ENCODE data around the gene TRPM8.

GRCh38 chr2:233967164-233967563, 50.0 kb downstream of the TRPM8 start:
- TF ChIP-seq CTCF (IDR thresholded peaks at IDR 0.05 in 4 of 5, conservative IDR thresholded peaks at IDR 0.05 in 1 of 5) (no peak), POLR2A (IDR thresholded peaks at IDR 0.05) (no peak)
